ENCODE data around the gene LCT. TPM values are rescaled to one million over a fixed set of nuclear protein-coding genes. Genes with fewer than 3 reads are reported as not detected.

LCT gene
- total and polyA plus RNA-seq, 2 of the 4 experiments (the other 2 are of a cell fraction) = under 0.01 TPM; not detected in 1

DNA sequence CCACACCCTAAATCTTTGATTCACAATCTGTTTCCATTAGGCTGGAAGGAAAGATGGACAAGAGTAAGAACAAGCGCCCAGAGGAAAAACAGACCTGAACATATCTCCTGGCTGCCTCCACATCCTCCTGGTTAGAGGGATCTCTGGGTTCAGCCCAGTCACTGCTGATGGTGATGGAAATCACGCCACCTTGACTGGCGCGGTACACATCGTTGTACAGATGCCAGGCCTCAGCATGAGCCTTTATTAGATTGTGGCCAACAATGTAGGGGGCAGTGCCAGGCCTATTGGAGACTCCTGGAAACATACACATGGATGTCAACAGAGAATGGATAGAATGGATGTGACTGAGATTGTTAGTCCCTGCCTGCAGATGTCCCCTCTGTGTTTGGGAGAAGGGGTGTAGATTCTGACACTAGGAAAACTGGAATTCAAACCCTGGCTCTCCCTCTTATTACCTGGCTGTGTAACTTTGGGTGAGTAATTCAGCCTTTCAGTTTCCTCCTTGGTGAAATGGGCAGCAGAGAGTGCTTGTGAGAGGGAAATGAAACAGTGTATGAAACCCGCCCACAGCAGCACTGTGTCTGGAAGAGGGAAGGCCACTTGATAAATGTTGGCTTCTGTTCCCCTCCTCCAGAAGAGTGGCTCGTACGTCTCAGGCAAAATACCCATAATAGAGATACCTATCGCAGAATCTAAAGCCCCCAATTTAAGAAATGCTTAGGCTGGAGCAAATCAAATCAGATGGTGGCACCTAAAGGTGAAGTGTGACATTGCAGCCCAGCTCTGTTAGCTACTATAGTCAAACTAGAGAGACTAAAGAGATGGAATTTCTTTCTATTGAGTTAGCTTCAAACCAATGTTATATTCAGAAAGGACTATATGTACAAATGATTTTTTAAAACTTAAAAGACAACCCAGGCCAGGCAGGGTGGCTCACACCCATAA lies 36.2 kb downstream of the LCT start:
- no peak overlapping the region for H4K91ac ChIP-seq (ENCODE audit: insufficient read depth, low read depth, low read length)
- H3K14ac ChIP-seq (replicated peaks; ENCODE audit: low read depth, low read length) = no peak overlapping the region
- no peaks in the 10 kb centered on the region for H3K36me3 ChIP-seq (ENCODE audit: control insufficient read depth, insufficient read depth, low read length)
- no peaks in the 10 kb centered on the region for H3K4me1 ChIP-seq (ENCODE audit: control insufficient read depth, insufficient read depth, low read length)
- H3K9ac ChIP-seq (ENCODE audit: low read depth, low read length) = no peak overlapping the region
- dilution Hi-C loops (cut with HindIII; ENCODE audit: low sequenced_read_pairs, unreplicated experiment) = no loop called here
- WGBS, 2 experiments (ENCODE audit: extremely low coverage in 2 of 2, insufficient read length in 1 of 2) = 100% methylated on average over 4 of the region's 9 CpGs; no CpG with 5 or more reads in 1 of the 2 experiments
- no peak overlapping the region for H3K4ac ChIP-seq (ENCODE audit: low read depth, low read length)
- CTCF ChIA-PET = interaction anchor here (0.6 kb wide), 1 partner anchor 22 kb away, joined by 3 read pairs; no protein-coding TSS in a partner anchor
- no peaks in the 10 kb centered on the region for H4K20me1 ChIP-seq (ENCODE audit: insufficient read depth, low read length)
- no peaks in the 10 kb centered on the region for H3K27me3 ChIP-seq (ENCODE audit: control insufficient read depth, insufficient read depth, low read length)
- ATAC-seq (ENCODE audit: low read depth) (no peak), DNase-seq (no peak)
- no peaks in the 10 kb centered on the region for H3K79me1 ChIP-seq (ENCODE audit: low read depth in 1 of 2, low read length in 2 of 2)
- H3K56ac ChIP-seq (ENCODE audit: extremely low read depth, insufficient read depth, low read length) = no peak overlapping the region
- H2AFZ ChIP-seq (replicated peaks; ENCODE audit: low read length, poor library complexity) = no peak overlapping the region
- no peak overlapping the region for H4K8ac ChIP-seq (ENCODE audit: low read depth in 2 of 2, low read length in 2 of 2)
- H3K27ac ChIP-seq (ENCODE audit: insufficient read depth, low read length) = no peak overlapping the region
- POLR2A ChIA-PET (ENCODE audit: unreplicated experiment) = no interaction called here
- BruUV-seq (replicated peaks) = no TSS peak
- H2AK9ac ChIP-seq (replicated peaks; ENCODE audit: low read depth, low read length, poor library complexity) = no peak overlapping the region
- H3K9me1 ChIP-seq (ENCODE audit: insufficient read depth, low read length) = no peaks in the 10 kb centered on the region
- H3K4me2 ChIP-seq (ENCODE audit: low read depth, low read length) = no peak overlapping the region
- H2AK5ac ChIP-seq (ENCODE audit: low read depth, low read length) = no peak overlapping the region
- TF ChIP-seq BHLHE40 (IDR thresholded peaks at IDR 0.05; ENCODE audit: low read depth, low read length) = no peak
- TF ChIP-seq MAFK (IDR thresholded peaks at IDR 0.05; ENCODE audit: low read depth, low read length) = no peak
- no peak for TF ChIP-seq MAZ (IDR thresholded peaks at IDR 0.05; ENCODE audit: borderline replicate concordance, low read depth, low read length)
- no peak for TF ChIP-seq CEBPB (IDR thresholded peaks at IDR 0.05; ENCODE audit: low read depth, low read length)
- TF ChIP-seq NFE2L2 (IDR thresholded peaks at IDR 0.05; ENCODE audit: low read depth, low read length) = no peak
- TF ChIP-seq RAD21 (IDR thresholded peaks at IDR 0.05; ENCODE audit: low read length) = no peak
- TF ChIP-seq RCOR1 (IDR thresholded peaks at IDR 0.05; ENCODE audit: insufficient replicate concordance, low read length) = no peak
- TF ChIP-seq RFX5 (IDR thresholded peaks at IDR 0.05; ENCODE audit: low read depth, low read length) = no peak
- TF ChIP-seq, protein P1, sequence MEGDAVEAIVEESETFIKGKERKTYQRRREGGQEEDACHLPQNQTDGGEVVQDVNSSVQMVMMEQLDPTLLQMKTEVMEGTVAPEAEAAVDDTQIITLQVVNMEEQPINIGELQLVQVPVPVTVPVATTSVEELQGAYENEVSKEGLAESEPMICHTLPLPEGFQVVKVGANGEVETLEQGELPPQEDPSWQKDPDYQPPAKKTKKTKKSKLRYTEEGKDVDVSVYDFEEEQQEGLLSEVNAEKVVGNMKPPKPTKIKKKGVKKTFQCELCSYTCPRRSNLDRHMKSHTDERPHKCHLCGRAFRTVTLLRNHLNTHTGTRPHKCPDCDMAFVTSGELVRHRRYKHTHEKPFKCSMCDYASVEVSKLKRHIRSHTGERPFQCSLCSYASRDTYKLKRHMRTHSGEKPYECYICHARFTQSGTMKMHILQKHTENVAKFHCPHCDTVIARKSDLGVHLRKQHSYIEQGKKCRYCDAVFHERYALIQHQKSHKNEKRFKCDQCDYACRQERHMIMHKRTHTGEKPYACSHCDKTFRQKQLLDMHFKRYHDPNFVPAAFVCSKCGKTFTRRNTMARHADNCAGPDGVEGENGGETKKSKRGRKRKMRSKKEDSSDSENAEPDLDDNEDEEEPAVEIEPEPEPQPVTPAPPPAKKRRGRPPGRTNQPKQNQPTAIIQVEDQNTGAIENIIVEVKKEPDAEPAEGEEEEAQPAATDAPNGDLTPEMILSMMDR (conservative IDR thresholded peaks at IDR 0.05; ENCODE audit: low read depth, low read length) = no peak
- TF ChIP-seq POLR2A (IDR thresholded peaks at IDR 0.05; ENCODE audit: low read depth, low read length) = no peak
- no peak for TF ChIP-seq MXI1 (IDR thresholded peaks at IDR 0.05; ENCODE audit: borderline replicate concordance, low read depth, low read length)
- TF ChIP-seq CHD1 (IDR thresholded peaks at IDR 0.05; ENCODE audit: low read depth, low read length) = no peak
- no peak for TF ChIP-seq SMC3 (IDR thresholded peaks at IDR 0.05; ENCODE audit: low read depth, low read length)
- TF ChIP-seq, protein P2, sequence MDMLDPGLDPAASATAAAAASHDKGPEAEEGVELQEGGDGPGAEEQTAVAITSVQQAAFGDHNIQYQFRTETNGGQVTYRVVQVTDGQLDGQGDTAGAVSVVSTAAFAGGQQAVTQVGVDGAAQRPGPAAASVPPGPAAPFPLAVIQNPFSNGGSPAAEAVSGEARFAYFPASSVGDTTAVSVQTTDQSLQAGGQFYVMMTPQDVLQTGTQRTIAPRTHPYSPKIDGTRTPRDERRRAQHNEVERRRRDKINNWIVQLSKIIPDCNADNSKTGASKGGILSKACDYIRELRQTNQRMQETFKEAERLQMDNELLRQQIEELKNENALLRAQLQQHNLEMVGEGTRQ (IDR thresholded peaks at IDR 0.05; ENCODE audit: low read depth, low read length) = no peak
- no peak overlapping the region for H2BK15ac ChIP-seq (ENCODE audit: low read depth, low read length)
- in situ Hi-C loops (cut with MboI; ENCODE audit: low sequenced_read_pairs) = no loop called here
- H3K9me3 ChIP-seq (ENCODE audit: control insufficient read depth, insufficient read depth, low read length) = peaks cover 3% of the 10 kb centered on the region; the same call in 1 of the 2 replicates
- no peak overlapping the region for H3K4me3 ChIP-seq (ENCODE audit: insufficient read depth, low read depth, low read length)
- no peak overlapping the region for H2BK120ac ChIP-seq (ENCODE audit: low read depth, low read length)
- H3K23ac ChIP-seq (ENCODE audit: low read depth, low read length) = no peak overlapping the region
- intact Hi-C loops (cut with micrococcal nuclease) = no loop called here
- H2BK20ac ChIP-seq (ENCODE audit: low read depth, low read length) = no peak overlapping the region
- H3K18ac ChIP-seq (ENCODE audit: low read depth, low read length) = no peak overlapping the region
- no peak overlapping the region for H2BK5ac ChIP-seq (ENCODE audit: low read depth, low read length, poor library complexity, severe bottlenecking)
- H4K5ac ChIP-seq (ENCODE audit: low read depth, low read length) = no peak overlapping the region

Data from IMR-90 (cell line).